Measurements from ENCODE around the gene CUL1. TPM values are rescaled to one million over a fixed set of nuclear protein-coding genes. Genes with fewer than 3 reads are reported as not detected.

Gene CUL1
- total RNA-seq, 1 experiment from 2014 or later = 72.3 TPM

- no peak overlapping the region for H4K91ac ChIP-seq (ENCODE audit: insufficient read length, low read depth, low read length)
- TF ChIP-seq CTCF (conservative IDR thresholded peaks at IDR 0.05) = no peak
- Mint-ChIP-seq H3K27ac (peak overlapping the region; percentile 6 to 94 (median 58)), H3K4me1 (peaks cover 58 to 63% of the 10 kb centered on the region in 2 experiments), H3K27me3 (ENCODE audit: low read depth) (no peaks in the 10 kb centered on the region), H3K9me3 (no peaks in the 10 kb centered on the region), H3K4me3 (no peak overlapping the region; a peak in 1 of 5 replicates), H3K36me3 (ENCODE audit: insufficient read depth in 1 of 3, low read depth in 3 of 3) (peaks cover 0 to 5% (median 3%) of the 10 kb centered on the region in 3 experiments; a peak in 3 of 7 replicates)
- no peaks in the 10 kb centered on the region for H3K23me2 ChIP-seq (ENCODE audit: insufficient read length, low read depth, low read length, poor library complexity, severe bottlenecking)
- H3K79me2 ChIP-seq (ENCODE audit: insufficient read depth, low read length) = peaks cover 64% of the 10 kb centered on the region
- no peak overlapping the region for H2BK5ac ChIP-seq (ENCODE audit: insufficient read length, low read length)
- no peak overlapping the region for H3T11ph ChIP-seq (ENCODE audit: low read length)
- no peak overlapping the region for H2AFZ ChIP-seq (ENCODE audit: low read length)
- DNase-seq = no peak
- H4K20me1 ChIP-seq (ENCODE audit: control insufficient read depth, insufficient read depth, insufficient read length) = no peaks in the 10 kb centered on the region
- H4K5ac ChIP-seq (ENCODE audit: insufficient read length, low read depth, low read length) = no peak overlapping the region
- peaks cover 16% of the 10 kb centered on the region for H3K4me1 ChIP-seq (ENCODE audit: insufficient read depth, low read length)
- peaks cover 6% of the 10 kb centered on the region for H3K79me1 ChIP-seq (ENCODE audit: insufficient read depth, low read depth, low read length, poor library complexity, severe bottlenecking)
- H3K4me2 ChIP-seq (ENCODE audit: insufficient read depth, insufficient read length, low read length) = no peak overlapping the region
- H3K14ac ChIP-seq (ENCODE audit: insufficient read depth, low read length) = no peak overlapping the region
- H2BK12ac ChIP-seq (ENCODE audit: insufficient read length, low read depth, low read length) = no peak overlapping the region
- H3K18ac ChIP-seq (ENCODE audit: insufficient read length, low read depth, low read length) = no peak overlapping the region
- no peak overlapping the region for H3K23ac ChIP-seq (ENCODE audit: insufficient read length, low read depth, low read length)
- H3K9me3 ChIP-seq (ENCODE audit: control insufficient read depth, low read depth, low read length) = no peaks in the 10 kb centered on the region
- H2BK20ac ChIP-seq (ENCODE audit: low read depth, low read length, poor library complexity, severe bottlenecking) = no peak overlapping the region
- H3K9ac ChIP-seq (ENCODE audit: extremely low read depth, insufficient read length, low read length) = no peak overlapping the region
- no peak overlapping the region for H2AK5ac ChIP-seq (ENCODE audit: insufficient read length, low read length)
- no peak overlapping the region for H2BK15ac ChIP-seq (ENCODE audit: low read depth, low read length)
- no peak overlapping the region for H3K4ac ChIP-seq (ENCODE audit: low read depth, low read length)
- H2BK120ac ChIP-seq (ENCODE audit: low read depth, low read length, poor library complexity, severe bottlenecking) = no peak overlapping the region
- H3K56ac ChIP-seq (ENCODE audit: insufficient read length, low read depth, low read length) = no peak overlapping the region
- no peak overlapping the region for H3K27ac ChIP-seq (ENCODE audit: insufficient read length, low read depth, low read length)
- WGBS (ENCODE audit: extremely low coverage, insufficient read length, low lambda C conversion rate) = no CpG with 5 or more reads among the region's 7 CpGs
- H4K8ac ChIP-seq (replicated peaks; ENCODE audit: insufficient read length, low read depth, low read length) = no peak overlapping the region
- H3K27me3 ChIP-seq (ENCODE audit: insufficient read depth, low read length) = no peaks in the 10 kb centered on the region
Measured at GRCh38 chr7:148708026-148708885, 9.6 kb downstream of the CUL1 start.
